Neural progenitor cell (in vitro differentiated cells): Measurements from ENCODE around the gene SMYD3.

ENCODE experiments used
- EZH2 ChIP-seq: fragments of 200-600 bp; sonication (generic); IDR thresholded peaks from 2 replicates; pipeline ENCODE4 v1.6.1; 2017; ENCODE audit warnings: antibody characterized with exemption, mild to moderate bottlenecking, moderate library complexity
- EZH2phosphoT487 ChIP-seq: fragments of 200-600 bp; sonication (generic); IDR thresholded peaks from 2 replicates; pipeline ENCODE4 v1.6.1; 2017; ENCODE audit warnings: antibody characterized with exemption
- TF ChIP-seq, protein P1 (sequence below): fragments of 200-600 bp; sonication (generic); IDR thresholded peaks from 2 replicates; pipeline ENCODE4 v1.5.1; 2017; ENCODE audit warnings: antibody characterized with exemption, mild to moderate bottlenecking

DNA sequence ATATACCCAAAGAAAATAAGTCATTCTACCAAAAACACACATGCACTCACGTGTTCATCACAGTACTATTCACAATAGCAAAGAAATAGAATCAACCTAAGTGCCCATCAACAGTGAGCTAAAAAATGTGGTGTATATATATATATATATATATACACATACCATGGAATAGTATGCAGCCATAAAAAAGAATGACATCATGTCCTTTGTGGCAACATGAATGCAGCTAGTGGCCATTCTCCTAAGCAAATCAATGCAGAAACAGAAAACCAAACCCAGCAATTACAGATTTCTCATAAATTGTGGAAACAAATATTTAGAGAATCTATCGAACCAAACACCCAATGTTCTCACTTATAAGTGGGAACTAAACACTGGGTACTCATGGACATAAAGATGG, 585.7 kb downstream of the SMYD3 start:
- TF ChIP-seq, protein P1, sequence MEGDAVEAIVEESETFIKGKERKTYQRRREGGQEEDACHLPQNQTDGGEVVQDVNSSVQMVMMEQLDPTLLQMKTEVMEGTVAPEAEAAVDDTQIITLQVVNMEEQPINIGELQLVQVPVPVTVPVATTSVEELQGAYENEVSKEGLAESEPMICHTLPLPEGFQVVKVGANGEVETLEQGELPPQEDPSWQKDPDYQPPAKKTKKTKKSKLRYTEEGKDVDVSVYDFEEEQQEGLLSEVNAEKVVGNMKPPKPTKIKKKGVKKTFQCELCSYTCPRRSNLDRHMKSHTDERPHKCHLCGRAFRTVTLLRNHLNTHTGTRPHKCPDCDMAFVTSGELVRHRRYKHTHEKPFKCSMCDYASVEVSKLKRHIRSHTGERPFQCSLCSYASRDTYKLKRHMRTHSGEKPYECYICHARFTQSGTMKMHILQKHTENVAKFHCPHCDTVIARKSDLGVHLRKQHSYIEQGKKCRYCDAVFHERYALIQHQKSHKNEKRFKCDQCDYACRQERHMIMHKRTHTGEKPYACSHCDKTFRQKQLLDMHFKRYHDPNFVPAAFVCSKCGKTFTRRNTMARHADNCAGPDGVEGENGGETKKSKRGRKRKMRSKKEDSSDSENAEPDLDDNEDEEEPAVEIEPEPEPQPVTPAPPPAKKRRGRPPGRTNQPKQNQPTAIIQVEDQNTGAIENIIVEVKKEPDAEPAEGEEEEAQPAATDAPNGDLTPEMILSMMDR: no peak
- no peak for TF ChIP-seq EZH2
- no peak for TF ChIP-seq EZH2phosphoT487
